K562 (cell line): ENCODE results near the gene TICAM1. TPM values are rescaled to one million over a fixed set of nuclear protein-coding genes. Genes with fewer than 3 reads are reported as not detected.
A peak's percentile ranks its signal among the peaks of the same experiment; 100 is the strongest.

Source experiments
- ATAC-seq: fragments of 200-7000 bp; cut with Tn5 transposase; 3 replicates; pipeline ENCODE4 v1.9.1; 2020; ENCODE audit warnings: moderate library complexity
- BruUV-seq: library from RNA; stranded (reverse); fragments of 400-500 nt; replicated peaks from 2 replicates; lab custom pipeline; 2021; lab: Mats Ljungman, UMichigan
- CTCF ChIA-PET: fragments of 300-600 bp; formaldehyde crosslinking; extraction: SDS; loops from one replicate; lab custom pipeline; 2021; ENCODE audit warnings: low intra/inter-chr PET ratio; lab: Yijun Ruan, JAX
- POLR2A ChIA-PET: fragments of 300-600, 350-650 bp; sonication (Branson Sonifier 250); formaldehyde crosslinking; extraction: SDS; loops from one replicate; lab custom pipeline; 2021; ENCODE audit warnings: antibody characterized with exemption, inconsistent platforms; lab: Yijun Ruan, JAX
- DNase-seq, 4 experiments: peaks; one replicate each; pipeline versions ENCODE4 v3.0.0 to v3.0.0-alpha.2; 2011 to 2018; ENCODE audit warnings: low spot score in 3 of 4, mixed read lengths in 3 of 4; ENCODE audit errors: extremely low read depth in 1 of 4
- FAIRE-seq: peaks from 2 replicates; lab custom pipeline; 2011; peaks lifted over from hg19 to GRCh38; lab: Jason Lieb, UNC
- H2AFZ ChIP-seq: 2 replicates; pipeline ENCODE4 v1.6.0; 2011; ENCODE audit warnings: low read depth, low read length, control low read depth, inconsistent platforms
- H3K27ac ChIP-seq: fragments of 200-600 bp; 3 replicates; pipeline ENCODE4 v1.8.0; 2011; ENCODE audit warnings: low read depth, mild to moderate bottlenecking, control low read depth, inconsistent platforms, low read length, moderate library complexity, mixed read lengths; ENCODE audit errors: extremely low read depth
- H3K27me3 ChIP-seq, 2 experiments: fragments of 300-600 bp in 1 of 2; 2 replicates in 1 of 2; 3 replicates in 1 of 2; pipeline versions ENCODE4 v1.6.0 to v1.8.0; 2011; ENCODE audit warnings: inconsistent platforms in 2 of 2, low read length in 2 of 2, mild to moderate bottlenecking in 1 of 2, mixed read lengths in 1 of 2, moderate library complexity in 1 of 2; ENCODE audit not compliant: control insufficient read depth in 2 of 2, insufficient read depth in 2 of 2
- H3K36me3 ChIP-seq: fragments of 300-600 bp; 3 replicates; pipeline ENCODE4 v1.8.0; 2011; ENCODE audit warnings: mild to moderate bottlenecking, low read length, inconsistent platforms; ENCODE audit not compliant: control insufficient read depth, insufficient read depth
- H3K4me1 ChIP-seq, 2 experiments: fragments of 200-600 bp in 1 of 2; replicated peaks in 1 of 2; 2 replicates in 1 of 2; 3 replicates in 1 of 2; pipeline versions ENCODE4 v1.5.1 to v1.8.0; 2011; ENCODE audit warnings: inconsistent platforms in 2 of 2, low read length in 2 of 2, mild to moderate bottlenecking in 1 of 2, mixed read lengths in 1 of 2, moderate library complexity in 1 of 2; ENCODE audit not compliant: control insufficient read depth in 2 of 2, insufficient read depth in 2 of 2
- H3K4me2 ChIP-seq: 2 replicates; pipeline ENCODE4 v1.6.1; 2011; ENCODE audit warnings: low read length, control low read depth, inconsistent platforms, mixed read lengths; ENCODE audit not compliant: insufficient read depth
- H3K4me3 ChIP-seq: fragments of 200-600 bp; sonication (generic), shearing (Covaris generic); 2 replicates; pipeline ENCODE4 v1.5.1; 2016; ENCODE audit warnings: control low read depth, inconsistent platforms
- H3K79me2 ChIP-seq: fragments of 200-600 bp; 3 replicates; pipeline ENCODE4 v1.8.0; 2011; ENCODE audit warnings: low read length, inconsistent platforms; ENCODE audit not compliant: control insufficient read depth, insufficient read depth
- H3K9ac ChIP-seq, 2 experiments: 2 replicates each; pipeline versions ENCODE4 v1.6.0 to v1.6.1; 2011; ENCODE audit warnings: low read depth in 2 of 2, low read length in 2 of 2, control low read depth in 1 of 2, inconsistent platforms in 1 of 2, mild to moderate bottlenecking in 1 of 2, mixed read lengths in 1 of 2; ENCODE audit not compliant: insufficient read depth in 1 of 2
- H3K9me1 ChIP-seq: one replicate; pipeline ENCODE4 v1.6.0; 2011; ENCODE audit warnings: inconsistent platforms, mild to moderate bottlenecking, low read length, moderate library complexity; ENCODE audit not compliant: control insufficient read depth, insufficient read depth
- H3K9me3 ChIP-seq: replicated peaks from 2 replicates; pipeline ENCODE4 v1.5.1; 2011; ENCODE audit warnings: low read depth, low read length, inconsistent platforms; ENCODE audit not compliant: control insufficient read depth, insufficient read depth
- H4K20me1 ChIP-seq: replicated peaks from 2 replicates; pipeline ENCODE4 v1.6.1; 2011; ENCODE audit warnings: low read length, inconsistent platforms, mixed read lengths; ENCODE audit not compliant: control insufficient read depth, insufficient read depth
- ADNP ChIP-seq: fragments of 200-800 bp; sonication (Bioruptor generic); IDR thresholded peaks from 2 replicates; pipeline ENCODE4 v1.6.1; 2016; ENCODE audit warnings: missing genetic modification characterization, missing compliant biosample characterization
- CC2D1A ChIP-seq: fragments of 450-650 bp; IDR thresholded peaks from 2 replicates; pipeline ENCODE4 v1.6.1; 2017; ENCODE audit warnings: mild to moderate bottlenecking
- FOXK2 ChIP-seq, 2 experiments: fragments of 450-650 bp; IDR thresholded peaks in 1 of 2; conservative IDR thresholded peaks in 1 of 2; 2 replicates each; pipeline ENCODE4 v1.6.1; 2016; ENCODE audit warnings: low read depth in 2 of 2, mild to moderate bottlenecking in 1 of 2
- KDM1A ChIP-seq, 2 experiments: fragments of 450-650 bp; IDR thresholded peaks; 2 replicates each; pipeline ENCODE4 v1.6.1; 2016; ENCODE audit warnings: mild to moderate bottlenecking in 2 of 2
- LARP7 ChIP-seq: fragments of 450-650 bp; IDR thresholded peaks from 2 replicates; pipeline ENCODE4 v1.6.1; 2016
- MAFK ChIP-seq: IDR thresholded peaks from 2 replicates; pipeline ENCODE4 v1.6.1; 2011; ENCODE audit warnings: low read length, improper control_type of control experiment
- MBD2 ChIP-seq: sonication (generic); IDR thresholded peaks from 2 replicates; pipeline ENCODE4 v1.6.1; 2016; ENCODE audit warnings: low read depth, borderline replicate concordance
- MCM7 ChIP-seq, 2 experiments: fragments of 450-650 bp; IDR thresholded peaks; 2 replicates each; pipeline ENCODE4 v1.6.1; 2016 to 2018
- RBM25 ChIP-seq: fragments of 200-400 bp; formaldehyde crosslinking; IDR thresholded peaks from 2 replicates; pipeline ENCODE4 v1.6.1; 2018; ENCODE audit warnings: low read length, low read depth, moderate library complexity; ENCODE audit not compliant: severe bottlenecking
- RNF2 ChIP-seq: sonication (generic); IDR thresholded peaks from 2 replicates; pipeline ENCODE4 v1.6.1; 2016
- ZFPM2 ChIP-seq: fragments of 250-450 bp; sonication (Bioruptor Pico); IDR thresholded peaks from 2 replicates; pipeline ENCODE4 v1.5.1; 2022; ENCODE audit warnings: mild to moderate bottlenecking
- ZNF23 ChIP-seq: fragments of 250-450 bp; sonication (Bioruptor Pico); IDR thresholded peaks from 2 replicates; pipeline ENCODE4 v1.4.0; 2020; ENCODE audit warnings: mild to moderate bottlenecking
- WGBS: fragments of 100-300 bp; shearing (Covaris generic); methylation state at CpG from one replicate; pipeline ENCODE4 v1.1.6; 2016; ENCODE audit warnings: low coverage, mixed read lengths; ENCODE audit not compliant: insufficient coverage; ENCODE audit errors: missing lambda C conversion rate; 5-methylcytosine and 5-hydroxymethylcytosine counted together
- in situ Hi-C: fragments of 300-500 bp; cut with MboI; formaldehyde crosslinking; loops from 4 replicates; pipeline ENCODE4 v1.15.0; 2018; ENCODE audit warnings: inconsistent platforms, mixed read lengths
- intact Hi-C: fragments of 100-400 bp; cut with micrococcal nuclease; formaldehyde crosslinking; loops from 2 replicates; pipeline ENCODE4 v1.14.2; 2022
- polyA plus RNA-seq, 8 experiments: library from polyadenylated mRNA; depleted of rRNA in 4 of 8; stranded (reverse) in 5 of 8; unstranded in 3 of 8; fragments of >200 nt; fragmentation: Nextera tagmentation in 2 of 8; fragmentation: Illumina TruSeq in 1 of 8; extraction: Ambion mirVana in 2 of 8; extraction: Trizol in 1 of 8; gene quantifications; 2 replicates each; pipeline versions ENCODE4 v1.2.1 to v1.2.3, GENCODE V29; 2011 to 2014; ENCODE audit warnings: inconsistent platforms in 1 of 8, missing spikeins in 1 of 8
- total RNA-seq, 7 experiments: library from RNA; depleted of rRNA in 6 of 7; stranded (reverse); fragments of >200 nt in 6 of 7; fragmentation: Illumina TruSeq in 2 of 7; extraction: Trizol in 2 of 7; gene quantifications; 2 replicates each; pipeline versions ENCODE4 v1.2.1 to v1.2.3, GENCODE V29; 2011 to 2021; ENCODE audit warnings: low replicate concordance in 1 of 7
- TF ChIP-seq, protein P1 (sequence below): sonication (generic); formaldehyde crosslinking; IDR thresholded peaks from 2 replicates; pipeline ENCODE4 v1.9.0; 2022; ENCODE audit warnings: mild to moderate bottlenecking, missing genetic modification reagents
- TF ChIP-seq, protein P2 (sequence below): fragments of 250-450 bp; sonication (Bioruptor Pico); IDR thresholded peaks from 2 replicates; pipeline ENCODE4 v1.5.0; 2021; ENCODE audit warnings: mild to moderate bottlenecking, borderline replicate concordance
- TF ChIP-seq, protein P3 (sequence below): IDR thresholded peaks from 2 replicates; pipeline ENCODE4 v1.6.1; 2012; ENCODE audit warnings: low read depth, low read length, improper control_type of control experiment, borderline replicate concordance

TICAM1 gene
- total and polyA plus RNA-seq, 9 of the 15 experiments (the other 6 are each of a cell fraction or from before 2014, with no cell fraction given): 0.07 to 11.6 (median 1.5) TPM

DNA sequence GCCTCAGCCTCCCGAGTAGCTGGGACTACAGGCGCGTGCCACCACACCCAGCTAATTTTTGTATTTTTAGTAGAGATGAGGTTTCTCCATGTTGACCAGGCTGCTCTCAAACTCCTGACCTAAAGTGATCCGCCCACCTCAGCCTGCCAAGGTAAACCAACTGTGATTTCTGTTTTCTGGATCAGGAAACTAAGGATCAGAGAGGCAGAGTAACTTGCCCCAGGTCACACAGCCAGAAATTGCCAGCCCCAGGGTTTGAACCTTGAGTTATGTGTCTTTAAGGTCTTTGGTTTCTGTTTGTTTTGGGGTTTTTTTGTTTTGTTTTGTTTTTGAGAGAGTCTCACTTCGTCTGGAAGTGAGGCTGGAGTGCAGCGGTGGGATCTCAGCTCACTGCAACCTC lies 40.2 kb upstream of the TICAM1 start (continued):
- TF ChIP-seq, protein P1, sequence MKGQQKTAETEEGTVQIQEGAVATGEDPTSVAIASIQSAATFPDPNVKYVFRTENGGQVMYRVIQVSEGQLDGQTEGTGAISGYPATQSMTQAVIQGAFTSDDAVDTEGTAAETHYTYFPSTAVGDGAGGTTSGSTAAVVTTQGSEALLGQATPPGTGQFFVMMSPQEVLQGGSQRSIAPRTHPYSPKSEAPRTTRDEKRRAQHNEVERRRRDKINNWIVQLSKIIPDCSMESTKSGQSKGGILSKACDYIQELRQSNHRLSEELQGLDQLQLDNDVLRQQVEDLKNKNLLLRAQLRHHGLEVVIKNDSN (CRISPR knock-in tag): no peak
- TF ChIP-seq LARP7 (no peak), ZFPM2 (CRISPR knock-in tag) (no peak), RNF2 (no peak), RBM25 (peak; percentile 93), KDM1A (IDR thresholded peaks at IDR 0.05) (peak; percentile 66 to 78; a peak in 3 of 4 replicates)
- TF ChIP-seq, protein P2, sequence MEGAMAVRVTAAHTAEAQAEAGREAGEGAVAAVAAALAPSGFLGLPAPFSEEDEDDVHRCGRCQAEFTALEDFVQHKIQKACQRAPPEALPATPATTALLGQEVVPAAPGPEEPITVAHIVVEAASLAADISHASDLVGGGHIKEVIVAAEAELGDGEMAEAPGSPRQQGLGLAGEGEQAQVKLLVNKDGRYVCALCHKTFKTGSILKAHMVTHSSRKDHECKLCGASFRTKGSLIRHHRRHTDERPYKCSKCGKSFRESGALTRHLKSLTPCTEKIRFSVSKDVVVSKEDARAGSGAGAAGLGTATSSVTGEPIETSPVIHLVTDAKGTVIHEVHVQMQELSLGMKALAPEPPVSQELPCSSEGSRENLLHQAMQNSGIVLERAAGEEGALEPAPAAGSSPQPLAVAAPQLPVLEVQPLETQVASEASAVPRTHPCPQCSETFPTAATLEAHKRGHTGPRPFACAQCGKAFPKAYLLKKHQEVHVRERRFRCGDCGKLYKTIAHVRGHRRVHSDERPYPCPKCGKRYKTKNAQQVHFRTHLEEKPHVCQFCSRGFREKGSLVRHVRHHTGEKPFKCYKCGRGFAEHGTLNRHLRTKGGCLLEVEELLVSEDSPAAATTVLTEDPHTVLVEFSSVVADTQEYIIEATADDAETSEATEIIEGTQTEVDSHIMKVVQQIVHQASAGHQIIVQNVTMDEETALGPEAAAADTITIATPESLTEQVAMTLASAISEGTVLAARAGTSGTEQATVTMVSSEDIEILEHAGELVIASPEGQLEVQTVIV (CRISPR knock-in tag): no peak
- TF ChIP-seq, all 486 proteins: peak for 10

DNA sequence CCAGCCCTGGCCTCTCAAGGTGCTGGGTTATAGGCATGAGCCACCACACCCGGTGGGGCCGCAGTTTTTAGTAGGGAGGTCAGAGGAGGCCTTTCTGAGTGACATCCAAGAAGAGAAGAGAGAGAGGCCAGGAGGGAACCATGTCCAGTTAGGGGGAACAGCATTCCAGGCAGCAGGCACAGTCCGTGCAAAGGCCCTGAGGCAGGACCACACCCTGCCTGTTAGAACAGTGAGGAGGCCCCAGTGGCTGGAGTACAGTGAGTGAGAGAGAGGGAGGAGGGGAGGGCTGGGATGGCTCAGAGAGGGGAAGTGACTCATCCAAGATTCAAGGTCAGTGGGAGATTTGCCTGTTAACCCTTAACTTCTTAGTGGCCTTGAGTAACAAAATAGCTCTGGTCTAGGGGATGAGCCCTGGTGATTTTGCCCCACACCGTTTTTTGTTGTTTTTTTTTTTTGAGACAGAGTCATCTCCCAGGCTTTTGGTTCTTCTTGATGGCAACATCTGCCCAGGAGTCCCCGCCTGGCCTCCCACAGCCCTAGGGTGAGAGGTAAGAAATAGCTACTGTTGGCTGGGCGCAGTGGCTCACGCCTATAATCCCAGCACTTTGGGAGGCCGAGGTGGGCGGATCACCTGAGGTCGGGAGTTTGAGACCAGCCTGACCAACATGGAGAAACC lies 38.7 kb upstream of the TICAM1 start:
- peak; percentile 74 to 94 (median 82) for DNase-seq
- in situ Hi-C loops: no loop called here
- H3K9me1 ChIP-seq: no peaks in the 10 kb centered on the region
- peak overlapping the region; percentile 69 for H2AFZ ChIP-seq
- intact Hi-C loops: no loop called here
- peak overlapping the region; percentile 64 for H3K27ac ChIP-seq
- ATAC-seq: peak; percentile 85
- H3K4me1 ChIP-seq: peaks cover 13 to 35% of the 10 kb centered on the region in 2 experiments
- H3K4me3 ChIP-seq: no peak overlapping the region
- no peaks in the 10 kb centered on the region for H3K27me3 ChIP-seq
- CTCF ChIA-PET: no interaction called here
- no peaks in the 10 kb centered on the region for H3K9me3 ChIP-seq
- peaks cover 18% of the 10 kb centered on the region for H3K79me2 ChIP-seq
- no TSS peak for BruUV-seq
- H4K20me1 ChIP-seq: 0 out of 2 replicates have a peak, but pooled peaks cover 5% of the 10 kb centered on the region
- peak overlapping the region; percentile 8 to 14; a peak in 1 of 4 replicates for H3K9ac ChIP-seq
- peak; percentile 97 for FAIRE-seq
- H3K4me2 ChIP-seq: no peak overlapping the region
- H3K36me3 ChIP-seq: no peaks in the 10 kb centered on the region
- POLR2A ChIA-PET: interaction anchor here (0.5 to 0.8 kb wide), 4 partner anchors 9 to 160 kb away, joined by 3 read pairs; no protein-coding TSS in a partner anchor
- 20% methylated on average over 7 of the region's 10 CpGs for WGBS
- TF ChIP-seq FOXK2 (conservative IDR thresholded peaks at IDR 0.05 in 1 of 2, IDR thresholded peaks at IDR 0.05 in 1 of 2; ENCODE audit: low read depth in 2 of 2): 0 out of 4 replicates have a peak, but pooled peaks of 1 of the 2 experiments have one; percentile 24
- TF ChIP-seq ZNF23: no peak
- TF ChIP-seq ADNP: peak; percentile 99
- TF ChIP-seq MCM7 (IDR thresholded peaks at IDR 0.05): no peak
- TF ChIP-seq MBD2: peak; percentile 22; the same call in 1 of the 2 replicates
- no peak; the same call in 1 of the 2 replicates for TF ChIP-seq MAFK
- TF ChIP-seq CC2D1A: peak; percentile 82
- TF ChIP-seq, protein P3, sequence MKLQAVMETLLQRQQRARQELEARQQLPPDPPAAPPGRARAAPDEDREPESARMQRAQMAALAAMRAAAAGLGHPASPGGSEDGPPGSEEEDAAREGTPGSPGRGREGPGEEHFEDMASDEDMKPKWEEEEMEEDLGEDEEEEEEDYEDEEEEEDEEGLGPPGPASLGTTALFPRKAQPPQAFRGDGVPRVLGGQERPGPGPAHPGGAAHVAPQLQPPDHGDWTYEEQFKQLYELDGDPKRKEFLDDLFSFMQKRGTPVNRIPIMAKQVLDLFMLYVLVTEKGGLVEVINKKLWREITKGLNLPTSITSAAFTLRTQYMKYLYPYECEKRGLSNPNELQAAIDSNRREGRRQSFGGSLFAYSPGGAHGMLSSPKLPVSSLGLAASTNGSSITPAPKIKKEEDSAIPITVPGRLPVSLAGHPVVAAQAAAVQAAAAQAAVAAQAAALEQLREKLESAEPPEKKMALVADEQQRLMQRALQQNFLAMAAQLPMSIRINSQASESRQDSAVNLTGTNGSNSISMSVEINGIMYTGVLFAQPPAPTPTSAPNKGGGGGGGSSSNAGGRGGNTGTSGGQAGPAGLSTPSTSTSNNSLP: no peak
